Measurements from ENCODE around the gene SHC1.

Gene SHC1

GRCh38 chr1:154973344-154974101, 3.0 kb upstream of the SHC1 start:
- peak; percentile 96 for DNase-seq (ENCODE audit: low spot score)

DNA sequence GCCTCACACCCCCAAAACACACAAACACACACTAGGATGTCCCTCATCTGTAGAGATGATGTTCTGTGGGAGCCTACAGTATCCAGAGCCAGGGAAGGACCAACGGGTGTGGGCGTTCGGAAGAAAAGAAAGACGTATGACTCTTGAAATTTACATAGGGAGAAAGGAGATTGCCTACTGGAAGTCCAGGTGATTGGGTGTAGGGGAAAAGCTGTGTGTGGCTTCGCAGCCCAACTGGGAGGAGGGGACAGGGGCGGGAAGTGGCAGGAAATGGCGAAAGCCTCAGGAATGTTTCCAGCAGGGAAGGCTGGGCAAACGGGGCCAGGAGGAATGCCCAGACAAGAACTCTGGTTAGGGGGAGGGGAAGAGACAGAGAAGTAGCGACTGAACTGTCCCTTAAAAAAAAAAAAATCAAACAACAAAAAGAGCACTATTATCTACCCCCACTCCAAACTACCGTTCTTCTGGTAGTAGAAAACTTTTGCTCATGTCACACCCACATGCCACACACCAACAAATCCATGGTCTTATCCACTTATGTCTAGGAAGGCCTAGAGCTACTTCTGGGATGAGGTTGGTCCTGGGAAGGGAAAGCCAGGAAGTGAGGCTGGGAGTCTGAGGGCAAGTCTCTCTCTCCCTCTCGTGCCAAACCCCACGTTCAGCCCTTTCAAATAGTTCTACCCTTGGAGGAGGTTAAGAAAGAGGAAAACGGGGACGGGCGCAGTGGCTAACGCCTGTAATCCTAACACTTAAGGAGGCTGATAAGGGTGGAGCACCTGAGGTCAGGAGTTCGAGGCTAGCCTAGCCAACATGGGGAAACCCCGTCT, 2.2 kb upstream of the SHC1 start:
- no peak for DNase-seq (ENCODE audit: low spot score)

- no peak for DNase-seq (ENCODE audit: low spot score)
Measured at GRCh38 chr1:154972213-154972516, 1.6 kb upstream of the SHC1 start.

GRCh38 chr1:154971341-154971998, 923 bp upstream of the SHC1 start:
- DNase-seq (ENCODE audit: low spot score) = no peak

GRCh38 chr1:154969860-154970452, 591 bp downstream of the SHC1 start:
- no peak for DNase-seq (ENCODE audit: low spot score)

DNA sequence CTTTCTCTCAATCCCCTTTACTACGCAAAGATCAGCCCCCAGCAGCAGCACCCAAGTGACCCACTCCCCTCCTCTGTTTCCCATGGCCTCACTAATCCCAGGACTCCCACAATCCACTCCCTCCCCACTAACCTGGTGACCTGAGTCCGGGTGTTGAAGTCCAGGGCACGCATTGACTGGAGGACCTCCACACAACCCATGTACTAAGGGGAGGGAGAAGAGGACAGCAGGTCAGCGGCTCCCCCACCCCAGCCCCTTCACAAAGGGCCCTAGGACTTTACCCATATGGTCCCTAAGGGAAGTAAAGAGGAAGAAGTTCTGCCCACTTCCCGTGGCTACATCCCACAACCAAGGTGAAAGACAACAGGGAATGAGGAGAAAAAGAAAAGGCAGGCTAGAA, 1.3 kb downstream of the SHC1 start:
- DNase-seq (ENCODE audit: low spot score) = no peak

DNA sequence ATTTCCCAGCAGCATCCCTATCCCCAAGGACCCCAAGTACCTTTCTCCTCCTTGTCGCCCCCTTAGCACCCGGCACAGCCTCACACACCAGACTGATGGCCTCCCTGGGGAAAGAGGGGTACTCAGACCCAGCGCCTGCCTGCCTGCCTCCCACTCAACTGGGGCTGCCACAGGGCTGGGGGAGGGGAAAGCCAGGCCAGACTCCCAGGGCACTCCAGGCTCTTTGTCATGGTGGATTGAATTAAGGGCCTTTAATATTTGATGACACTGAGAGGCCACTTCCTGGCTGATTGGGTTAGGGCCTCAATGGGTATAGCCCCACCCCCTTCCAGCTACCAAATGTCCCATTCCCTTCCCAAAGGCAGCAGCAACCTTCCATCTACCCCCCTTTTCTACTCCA, 1.8 kb downstream of the SHC1 start:
- DNase-seq (ENCODE audit: low spot score) = peak; percentile 65

- DNase-seq (ENCODE audit: low spot score) = no peak
Measured at GRCh38 chr1:154967331-154967950, 3.1 kb downstream of the SHC1 start.

DNA sequence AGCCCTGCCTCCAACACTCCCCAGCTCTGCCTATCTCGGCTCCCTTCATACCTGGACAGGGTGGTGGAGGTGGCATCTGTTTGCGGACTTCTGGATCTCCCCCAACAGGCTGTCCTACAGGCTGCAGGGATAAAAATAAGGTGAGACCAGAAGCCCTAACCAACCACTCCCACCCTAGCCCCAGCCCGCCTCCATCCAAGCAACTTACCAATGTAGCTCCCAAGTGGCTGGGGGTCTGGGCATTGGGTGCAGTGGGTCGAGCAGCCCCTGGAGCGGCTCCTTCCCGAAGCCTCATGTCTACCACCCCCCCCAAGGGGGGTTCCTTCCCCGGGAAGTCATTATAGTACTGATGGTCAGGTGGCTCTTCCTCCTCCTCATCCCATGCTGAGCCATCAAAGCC, 4.4 kb downstream of the SHC1 start:
- no peak for DNase-seq (ENCODE audit: low spot score)

DNA sequence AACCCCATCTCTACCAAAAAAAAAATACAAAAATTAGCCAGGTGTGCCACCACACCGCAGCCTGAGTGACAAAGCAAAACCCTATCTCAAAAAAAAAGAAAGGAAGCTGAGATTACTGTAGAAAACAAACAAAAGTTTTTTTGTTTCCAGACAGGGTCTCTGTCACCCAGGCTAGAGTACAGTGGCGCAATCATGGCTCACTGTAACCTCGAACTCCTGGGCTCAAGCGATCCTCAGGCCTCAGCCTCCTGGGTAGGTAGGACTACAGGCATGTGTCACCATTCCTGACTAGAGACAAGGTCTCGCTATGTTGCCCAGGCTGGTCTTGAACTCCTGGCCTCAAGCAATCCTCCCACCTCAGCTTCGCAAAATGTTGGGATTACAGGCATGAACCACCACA, 6.2 kb downstream of the SHC1 start:
- DNase-seq (ENCODE audit: low spot score) = no peak

DNA sequence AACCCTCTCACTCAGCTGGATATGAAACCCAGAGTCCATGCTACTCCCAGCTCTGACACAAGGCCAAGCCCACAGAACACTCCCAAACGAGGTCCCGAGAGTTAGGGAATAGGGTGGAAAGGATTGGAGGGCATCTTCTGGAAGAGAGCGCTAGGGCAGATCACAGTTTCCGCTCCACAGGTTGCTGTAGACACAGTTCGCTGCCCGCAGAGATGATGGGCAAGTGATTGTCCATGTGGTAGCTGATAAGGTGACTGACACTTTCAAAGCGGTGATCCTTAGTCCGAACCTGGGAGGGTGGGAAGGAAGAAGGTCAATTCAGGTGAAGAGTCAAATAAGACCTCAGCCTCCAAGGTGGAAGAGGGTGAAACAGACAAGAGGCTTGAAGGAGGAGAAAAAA, 6.9 kb downstream of the SHC1 start:
- no peak for DNase-seq (ENCODE audit: low spot score)

GRCh38 chr1:154962795-154963330, 7.7 kb downstream of the SHC1 start:
- no peak for DNase-seq (ENCODE audit: low spot score)

DNA sequence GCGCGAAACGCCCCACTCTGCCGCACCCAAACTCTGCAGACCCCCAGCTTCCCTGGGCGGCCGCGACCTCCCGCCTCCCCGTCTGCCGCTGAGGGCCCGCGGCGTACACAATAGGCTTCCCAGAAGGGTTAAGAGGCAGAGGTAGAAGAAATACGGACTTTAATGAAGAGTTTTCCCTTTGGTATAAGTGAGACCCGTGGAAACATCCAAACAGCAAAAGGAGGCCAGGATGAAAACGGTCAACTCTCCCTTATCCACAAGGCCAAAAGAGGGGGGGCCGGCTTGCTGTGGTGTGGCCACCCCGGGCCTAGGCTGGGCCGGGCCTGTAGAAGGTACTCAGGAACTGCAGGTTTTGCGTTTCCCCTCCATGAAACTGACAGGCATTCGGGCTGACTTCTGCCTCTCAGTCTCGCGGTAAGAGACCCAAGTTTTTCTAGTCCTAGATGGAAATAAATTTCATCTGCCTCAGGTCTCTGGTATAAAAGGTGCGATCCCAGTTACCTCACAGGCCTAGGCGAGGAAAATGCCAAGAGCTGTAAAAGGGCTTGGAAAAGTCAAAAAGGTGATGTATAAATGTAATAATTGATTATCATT, 8.3 kb downstream of the SHC1 start:
- DNase-seq (ENCODE audit: low spot score) = no peak

DNA sequence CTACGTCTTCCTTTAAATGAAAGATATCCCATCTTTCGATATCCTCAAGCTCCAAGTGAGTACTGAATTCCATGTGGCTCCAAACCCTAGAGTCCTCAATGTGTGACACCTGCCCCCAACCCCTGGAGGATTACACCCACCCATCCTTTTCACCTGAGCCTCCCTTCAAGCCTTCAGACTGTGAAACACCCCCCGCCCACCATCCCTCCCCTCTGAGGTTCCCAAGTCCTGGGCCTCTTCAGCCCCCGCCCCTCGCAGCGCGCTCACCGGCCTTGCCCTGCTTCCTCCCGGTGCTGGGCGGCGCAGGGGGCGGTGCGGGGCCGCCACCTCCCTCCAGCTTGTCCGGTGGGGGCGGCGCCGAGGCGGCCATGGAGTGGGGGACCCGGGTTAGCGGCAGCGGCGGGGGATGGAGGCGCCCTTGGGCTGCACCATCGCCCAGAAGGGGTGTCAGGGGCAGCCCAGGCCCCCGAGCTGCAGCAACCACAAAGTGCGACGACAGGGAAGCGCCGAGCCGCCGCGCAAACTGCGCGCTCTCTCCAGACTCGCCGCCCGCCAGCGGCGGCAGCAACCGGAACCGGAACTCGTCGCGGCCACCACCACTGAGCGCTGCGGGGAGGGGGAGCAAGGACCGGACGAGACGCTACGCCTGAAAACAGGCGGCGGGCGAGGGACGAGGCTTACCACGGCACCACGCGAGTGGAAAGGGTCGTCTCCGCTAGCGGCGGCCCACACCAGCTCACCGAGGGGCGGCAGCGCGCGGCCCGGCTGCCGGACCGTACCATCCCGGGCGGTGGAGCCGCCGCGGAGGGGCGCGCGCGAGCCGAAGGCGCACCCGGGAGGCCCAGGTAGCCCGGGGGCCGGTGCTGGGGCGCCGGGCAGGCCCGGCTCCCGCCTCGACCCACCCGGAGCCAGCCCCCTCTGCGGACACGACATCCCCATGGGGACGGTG, 9.1 kb downstream of the SHC1 start, which contains the start of gene PYGO2:
Gene PYGO2, minus strand, starts transcription at position 576 of the 949 bp plus-strand sequence. Its CDS starts 206 bp downstream, at position 370.
- peak; percentile 86 for DNase-seq (ENCODE audit: low spot score)

GRCh38 chr1:154960446-154961136, 10.0 kb downstream of the SHC1 start:
- DNase-seq (ENCODE audit: low spot score) = no peak

DNA sequence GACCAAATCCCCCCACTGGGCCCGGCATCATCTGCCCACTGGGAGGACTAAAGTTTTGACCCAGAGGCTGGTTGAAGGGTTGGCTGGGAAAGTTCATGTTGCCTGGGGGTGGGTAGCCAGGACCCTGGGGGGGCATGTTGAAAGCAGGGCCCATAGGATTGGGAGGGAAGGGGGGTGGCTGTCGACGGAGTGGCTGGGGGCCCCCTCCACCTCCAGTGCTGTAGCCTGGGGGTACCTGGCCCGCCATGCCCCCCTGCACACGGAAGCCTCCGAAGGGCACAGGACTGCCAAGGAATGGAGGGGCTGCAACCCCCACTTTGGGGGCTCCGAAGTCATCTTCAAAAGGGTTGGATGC, 11.1 kb downstream of the SHC1 start:
- no peak for DNase-seq (ENCODE audit: low spot score)

- DNase-seq (ENCODE audit: low spot score) = no peak
Measured at GRCh38 chr1:154958681-154959425, 11.7 kb downstream of the SHC1 start.

DNA sequence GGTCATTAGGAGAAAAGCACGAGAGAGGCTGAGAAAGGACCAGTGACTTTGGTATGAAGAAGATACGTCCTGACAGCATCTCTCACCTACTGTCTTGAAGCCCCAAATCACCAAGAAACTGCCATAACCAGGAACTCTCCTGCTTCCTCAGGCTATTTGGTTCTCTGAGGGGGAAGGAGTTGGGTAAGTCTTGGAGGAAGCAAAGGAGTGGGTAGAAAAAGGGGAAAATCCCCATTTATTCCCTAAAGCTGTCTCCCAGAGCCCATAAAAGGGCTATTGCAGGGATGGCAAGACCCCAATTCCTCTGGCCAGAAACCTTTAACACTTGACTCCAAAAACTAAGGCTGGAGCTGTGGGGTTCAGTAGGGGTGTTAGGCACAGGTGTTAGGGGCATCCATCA, 12.5 kb downstream of the SHC1 start:
- no peak for DNase-seq (ENCODE audit: low spot score)
